PFSK-1 (cell line): ENCODE results near the gene SEPHS2.
A peak's percentile ranks its signal among the peaks of the same experiment; 100 is the strongest.

Source experiments
- POLR2AphosphoS5 ChIP-seq: IDR thresholded peaks from 2 replicates; pipeline ENCODE4 v1.6.1; 2012; ENCODE audit warnings: low read depth, mild to moderate bottlenecking, control low read depth, low read length, moderate library complexity
- SIN3A ChIP-seq: IDR thresholded peaks from 2 replicates; pipeline ENCODE4 v1.6.1; 2012; ENCODE audit warnings: mild to moderate bottlenecking, low read length, moderate library complexity, borderline replicate concordance; ENCODE audit not compliant: insufficient read depth
- TAF1 ChIP-seq: IDR thresholded peaks from 2 replicates; pipeline ENCODE4 v1.6.1; 2012; ENCODE audit warnings: low read length, control low read depth, borderline replicate concordance; ENCODE audit not compliant: insufficient read depth
- TF ChIP-seq, protein P1 (sequence below), 2 experiments: IDR thresholded peaks; 2 replicates each; pipeline versions ENCODE4 v1.6.1 to v1.8.0; 2011 to 2012; ENCODE audit warnings: low read depth in 2 of 2, low read length in 2 of 2, control low read depth in 1 of 2, inconsistent platforms in 1 of 2, mild to moderate bottlenecking in 1 of 2, moderate library complexity in 1 of 2; ENCODE audit not compliant: insufficient read depth in 1 of 2

GRCh38 chr16:30429678-30430427, 15.8 kb downstream of the SEPHS2 start, which contains the start of gene DCTPP1:
- TF ChIP-seq POLR2AphosphoS5 (peak; percentile 51; the same call in 1 of the 2 replicates), TAF1 (peak; percentile 52; the same call in 1 of the 2 replicates), SIN3A (peak; percentile 77; the same call in 1 of the 2 replicates)
- TF ChIP-seq, protein P1, sequence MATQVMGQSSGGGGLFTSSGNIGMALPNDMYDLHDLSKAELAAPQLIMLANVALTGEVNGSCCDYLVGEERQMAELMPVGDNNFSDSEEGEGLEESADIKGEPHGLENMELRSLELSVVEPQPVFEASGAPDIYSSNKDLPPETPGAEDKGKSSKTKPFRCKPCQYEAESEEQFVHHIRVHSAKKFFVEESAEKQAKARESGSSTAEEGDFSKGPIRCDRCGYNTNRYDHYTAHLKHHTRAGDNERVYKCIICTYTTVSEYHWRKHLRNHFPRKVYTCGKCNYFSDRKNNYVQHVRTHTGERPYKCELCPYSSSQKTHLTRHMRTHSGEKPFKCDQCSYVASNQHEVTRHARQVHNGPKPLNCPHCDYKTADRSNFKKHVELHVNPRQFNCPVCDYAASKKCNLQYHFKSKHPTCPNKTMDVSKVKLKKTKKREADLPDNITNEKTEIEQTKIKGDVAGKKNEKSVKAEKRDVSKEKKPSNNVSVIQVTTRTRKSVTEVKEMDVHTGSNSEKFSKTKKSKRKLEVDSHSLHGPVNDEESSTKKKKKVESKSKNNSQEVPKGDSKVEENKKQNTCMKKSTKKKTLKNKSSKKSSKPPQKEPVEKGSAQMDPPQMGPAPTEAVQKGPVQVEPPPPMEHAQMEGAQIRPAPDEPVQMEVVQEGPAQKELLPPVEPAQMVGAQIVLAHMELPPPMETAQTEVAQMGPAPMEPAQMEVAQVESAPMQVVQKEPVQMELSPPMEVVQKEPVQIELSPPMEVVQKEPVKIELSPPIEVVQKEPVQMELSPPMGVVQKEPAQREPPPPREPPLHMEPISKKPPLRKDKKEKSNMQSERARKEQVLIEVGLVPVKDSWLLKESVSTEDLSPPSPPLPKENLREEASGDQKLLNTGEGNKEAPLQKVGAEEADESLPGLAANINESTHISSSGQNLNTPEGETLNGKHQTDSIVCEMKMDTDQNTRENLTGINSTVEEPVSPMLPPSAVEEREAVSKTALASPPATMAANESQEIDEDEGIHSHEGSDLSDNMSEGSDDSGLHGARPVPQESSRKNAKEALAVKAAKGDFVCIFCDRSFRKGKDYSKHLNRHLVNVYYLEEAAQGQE (IDR thresholded peaks at IDR 0.05; ENCODE audit: insufficient read depth in 1 of 2, low read depth in 2 of 2, low read length in 2 of 2): no peak
